HepG2 (cell line): ENCODE measurements around the gene KRT13. TPM values are rescaled to one million over a fixed set of nuclear protein-coding genes. Genes with fewer than 3 reads are reported as not detected.

Experiments
- ATAC-seq: fragments of 200-7000 bp; cut with Tn5 transposase; 3 replicates; pipeline ENCODE4 v1.9.1; 2020; ENCODE audit warnings: mild to moderate bottlenecking, moderate library complexity
- BruUV-seq: library from RNA; stranded (reverse); fragments of 400-500 nt; replicated peaks from 2 replicates; lab custom pipeline; 2021; lab: Mats Ljungman, UMichigan
- CTCF ChIA-PET: fragments of 300-600 bp; formaldehyde crosslinking; extraction: SDS; loops from one replicate; lab custom pipeline; 2021; ENCODE audit warnings: low total read pairs, inconsistent platforms, low intra/inter-chr PET ratio; lab: Yijun Ruan, JAX
- POLR2A ChIA-PET: fragments of 350-600 bp; sonication (Branson Sonifier 250); formaldehyde crosslinking; loops from one replicate; lab custom pipeline; 2020; ENCODE audit warnings: antibody characterized with exemption, inconsistent platforms; lab: Yijun Ruan, JAX
- DNase-seq: peaks from one replicate; pipeline ENCODE4 v3.0.0-alpha.2; 2015; ENCODE audit warnings: low spot score
- FAIRE-seq: peaks from 3 replicates; lab custom pipeline; 2011; peaks lifted over from hg19 to GRCh38; lab: Jason Lieb, UNC
- H2AFZ ChIP-seq: one replicate; pipeline ENCODE4 v1.6.1; 2011; ENCODE audit warnings: low read length, inconsistent platforms
- H3K27ac ChIP-seq: fragments of 300-600 bp; 3 replicates; pipeline ENCODE4 v1.8.0; 2011; ENCODE audit warnings: mixed run types, mild to moderate bottlenecking, mixed read lengths, low read length, inconsistent platforms; ENCODE audit not compliant: insufficient read depth; ENCODE audit errors: extremely low read length
- H3K27me3 ChIP-seq, 2 experiments: fragments of 200-600 bp in 1 of 2; 2 replicates in 1 of 2; 3 replicates in 1 of 2; pipeline versions ENCODE4 v1.6.0 to v1.8.0; 2011; ENCODE audit warnings: low read length in 2 of 2, mild to moderate bottlenecking in 2 of 2, moderate library complexity in 2 of 2, inconsistent platforms in 1 of 2; ENCODE audit not compliant: insufficient read depth in 2 of 2, control insufficient read depth in 1 of 2
- H3K36me3 ChIP-seq, 2 experiments: fragments of 200-600 bp in 1 of 2; replicated peaks in 1 of 2; 2 replicates in 1 of 2; 3 replicates in 1 of 2; pipeline versions ENCODE4 v1.5.1 to v1.8.0; 2011; ENCODE audit warnings: low read length in 2 of 2, inconsistent platforms in 1 of 2; ENCODE audit not compliant: insufficient read depth in 2 of 2, control insufficient read depth in 1 of 2
- H3K4me1 ChIP-seq: 2 replicates; pipeline ENCODE4 v1.5.1; 2012; ENCODE audit warnings: low read length, inconsistent platforms; ENCODE audit not compliant: insufficient read depth
- H3K4me2 ChIP-seq: 2 replicates; pipeline ENCODE4 v1.6.0; 2011; ENCODE audit warnings: low read depth, low read length, inconsistent platforms
- H3K4me3 ChIP-seq, 3 experiments: fragments of 200-600 bp in 1 of 3; sonication (generic), shearing (Covaris generic) in 1 of 3; replicated peaks in 1 of 3; 2 replicates each; pipeline ENCODE4 v1.5.1; 2011 to 2016; ENCODE audit warnings: low read length in 3 of 3, inconsistent platforms in 2 of 3, low read depth in 2 of 3, mild to moderate bottlenecking in 2 of 3, control low read depth in 1 of 3, mixed read lengths in 1 of 3; ENCODE audit not compliant: insufficient read depth in 1 of 3
- H3K79me2 ChIP-seq: one replicate; pipeline ENCODE4 v1.6.1; 2011; ENCODE audit warnings: low read length, inconsistent platforms; ENCODE audit not compliant: insufficient read depth
- H3K9ac ChIP-seq: 2 replicates; pipeline ENCODE4 v1.6.0; 2011; ENCODE audit warnings: mild to moderate bottlenecking, low read depth, low read length, inconsistent platforms; ENCODE audit not compliant: insufficient read depth
- H3K9me3 ChIP-seq: 2 replicates; pipeline ENCODE4 v1.5.1; 2012; ENCODE audit warnings: mild to moderate bottlenecking, low read length
- H4K20me1 ChIP-seq: 2 replicates; pipeline ENCODE4 v1.6.0; 2011; ENCODE audit warnings: inconsistent platforms, mild to moderate bottlenecking, low read length, moderate library complexity; ENCODE audit not compliant: insufficient read depth
- FOXK2 ChIP-seq: fragments of 450-650 bp; IDR thresholded peaks from 2 replicates; pipeline ENCODE4 v1.6.1; 2016
- FOXO1 ChIP-seq: sonication (generic); formaldehyde crosslinking; IDR thresholded peaks from 2 replicates; pipeline ENCODE4 v1.4.0; 2020; ENCODE audit warnings: missing genetic modification reagents
- GRHL1 ChIP-seq: sonication (generic); formaldehyde crosslinking; conservative IDR thresholded peaks from 2 replicates; pipeline ENCODE4 v1.8.0; 2022; ENCODE audit warnings: missing genetic modification reagents
- KAT8 ChIP-seq: IDR thresholded peaks from 2 replicates; pipeline ENCODE4 v1.6.1; 2016; ENCODE audit warnings: missing genetic modification reagents, missing compliant biosample characterization
- KMT2B ChIP-seq: IDR thresholded peaks from 2 replicates; pipeline ENCODE4 v1.6.1; 2016; ENCODE audit warnings: missing genetic modification reagents, missing compliant biosample characterization
- LCORL ChIP-seq, 2 experiments: fragments of 450-650 bp in 1 of 2; sonication (generic) in 1 of 2; formaldehyde crosslinking in 1 of 2; IDR thresholded peaks; 2 replicates each; pipeline versions ENCODE4 v1.5.0 to v1.6.1; 2017 to 2020; ENCODE audit warnings: antibody characterized with exemption in 1 of 2, missing genetic modification reagents in 1 of 2
- MIXL1 ChIP-seq: IDR thresholded peaks from 2 replicates; pipeline ENCODE4 v1.6.1; 2016
- NR2F2 ChIP-seq: IDR thresholded peaks from 2 replicates; pipeline ENCODE4 v1.6.1; 2012; ENCODE audit warnings: low read depth, inconsistent platforms, borderline replicate concordance
- SAFB2 ChIP-seq: sonication (generic); formaldehyde crosslinking; IDR thresholded peaks from 2 replicates; pipeline ENCODE4 v1.5.1; 2020; ENCODE audit warnings: missing genetic modification reagents, low read depth, mild to moderate bottlenecking, borderline replicate concordance
- SIX4 ChIP-seq: sonication (generic); formaldehyde crosslinking; IDR thresholded peaks from 2 replicates; pipeline ENCODE4 v1.4.0; 2020; ENCODE audit warnings: missing genetic modification reagents
- SMAD1 ChIP-seq: sonication (generic); formaldehyde crosslinking; IDR thresholded peaks from 2 replicates; pipeline ENCODE4 v1.4.0; 2020; ENCODE audit warnings: missing genetic modification reagents, low read depth, mild to moderate bottlenecking, borderline replicate concordance
- TARDBP ChIP-seq: sonication (generic); formaldehyde crosslinking; IDR thresholded peaks from 2 replicates; pipeline ENCODE4 v1.8.0; 2022; ENCODE audit warnings: mild to moderate bottlenecking, missing genetic modification reagents
- ZNF10 ChIP-seq: sonication (generic); formaldehyde crosslinking; IDR thresholded peaks from 2 replicates; pipeline ENCODE4 v1.4.0; 2020; ENCODE audit warnings: mild to moderate bottlenecking, low read depth, missing genetic modification reagents, borderline replicate concordance
- ZNF777 ChIP-seq: sonication (generic); formaldehyde crosslinking; IDR thresholded peaks from 2 replicates; pipeline ENCODE4 v1.4.0; 2020; ENCODE audit warnings: missing genetic modification reagents
- ZSCAN29 ChIP-seq: sonication (generic); formaldehyde crosslinking; conservative IDR thresholded peaks from 2 replicates; pipeline ENCODE4 v1.4.0; 2020; ENCODE audit warnings: mild to moderate bottlenecking, missing genetic modification reagents
- WGBS: methylation state at CpG from one replicate; pipeline ENCODE4 v1.1.6; 2017; ENCODE audit warnings: low lambda C conversion rate; 5-methylcytosine and 5-hydroxymethylcytosine counted together
- in situ Hi-C: cut with HindIII; loops from 2 replicates; pipeline ENCODE4 v1.10.0; 2017; ENCODE audit warnings: low pct_unique_long_range_greater_than_20kb; ENCODE audit not compliant: extremely low pct_ligation_motif_present
- intact Hi-C: fragments of 100-400 bp; cut with micrococcal nuclease; formaldehyde crosslinking; loops from one replicate; pipeline ENCODE4 v1.10.0; 2022; ENCODE audit not compliant: unreplicated experiment
- polyA plus RNA-seq, 8 experiments: library from polyadenylated mRNA; depleted of rRNA in 3 of 8; stranded (reverse) in 7 of 8; unstranded in 1 of 8; fragments of >200 nt; fragmentation: Illumina TruSeq in 4 of 8; extraction: Trizol in 4 of 8; gene quantifications; 2 replicates each; pipeline versions ENCODE4 v1.2.1 to v1.2.3, GENCODE V29; 2011 to 2016; ENCODE audit warnings: low read depth in 4 of 8, missing spikeins in 1 of 8, mixed read lengths in 1 of 8; ENCODE audit not compliant: insufficient read depth in 1 of 8
- total RNA-seq, 5 experiments: library from RNA; depleted of rRNA; stranded (reverse); fragments of >200 nt; fragmentation: Illumina TruSeq; extraction: Trizol; gene quantifications; 2 replicates each; pipeline ENCODE4 v1.2.3, GENCODE V29; 2016; ENCODE audit warnings: low read depth in 1 of 5
- TF ChIP-seq, protein P1 (sequence below): sonication (generic); formaldehyde crosslinking; IDR thresholded peaks from 2 replicates; pipeline ENCODE4 v1.8.0; 2022; ENCODE audit warnings: missing genetic modification reagents, mild to moderate bottlenecking, inconsistent platforms, borderline replicate concordance
- TF ChIP-seq, protein P2 (sequence below): sonication (generic); formaldehyde crosslinking; IDR thresholded peaks from 2 replicates; pipeline ENCODE4 v1.5.0; 2020; ENCODE audit warnings: missing genetic modification reagents, mild to moderate bottlenecking, borderline replicate concordance

The KRT13 gene
- total and polyA plus RNA-seq, 2 of the 13 experiments (the other 11 are each of a cell fraction or from before 2014, with no cell fraction given), result not detected

- Histone ChIP-seq H3K27ac (no peak overlapping the region), H3K4me1 (peaks cover 17% of the 10 kb centered on the region), H2AFZ (no peak overlapping the region), H3K9me3 (no peaks in the 10 kb centered on the region), H4K20me1 (no peaks in the 10 kb centered on the region), H3K36me3 (no peaks in the 10 kb centered on the region), H3K4me2 (no peak overlapping the region), H3K9ac (no peak overlapping the region), H3K4me3 (no peak overlapping the region), H3K27me3 (peaks cover 0 to 33% of the 10 kb centered on the region in 2 experiments; a peak in 3 of 5 replicates), H3K79me2 (no peaks in the 10 kb centered on the region)
- FAIRE-seq, result no peak
- TF ChIP-seq KMT2B (CRISPR knock-in tag) (no peak), ZNF777 (CRISPR knock-in tag) (no peak), ZNF10 (CRISPR knock-in tag) (no peak), MIXL1 (CRISPR knock-in tag) (no peak), ZSCAN29 (CRISPR knock-in tag) (no peak), SIX4 (CRISPR knock-in tag) (no peak), SMAD1 (CRISPR knock-in tag) (no peak), KAT8 (CRISPR knock-in tag) (no peak), NR2F2 (no peak), LCORL (IDR thresholded peaks at IDR 0.05) (no peak), LCORL (CRISPR knock-in tag; IDR thresholded peaks at IDR 0.05) (no peak), SAFB2 (no peak), FOXK2 (no peak), GRHL1 (CRISPR knock-in tag) (no peak), FOXO1 (CRISPR knock-in tag) (no peak), TARDBP (CRISPR knock-in tag) (no peak)
- TF ChIP-seq, protein P1, sequence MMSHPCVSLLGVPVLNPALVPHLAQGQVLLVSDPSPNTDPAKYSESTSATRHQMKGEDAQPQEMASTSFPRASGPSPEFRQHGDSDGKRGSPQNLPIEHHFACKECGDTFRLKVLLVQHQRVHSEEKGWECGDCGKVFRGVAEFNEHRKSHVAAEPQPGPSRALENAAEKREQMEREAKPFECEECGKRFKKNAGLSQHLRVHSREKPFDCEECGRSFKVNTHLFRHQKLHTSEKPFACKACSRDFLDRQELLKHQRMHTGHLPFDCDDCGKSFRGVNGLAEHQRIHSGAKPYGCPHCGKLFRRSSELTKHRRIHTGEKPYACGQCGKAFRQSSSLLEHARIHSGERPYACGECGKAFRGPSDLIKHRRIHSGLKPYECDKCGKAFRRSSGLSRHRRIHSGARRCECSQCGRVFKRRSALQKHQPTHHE (CRISPR knock-in tag), result no peak
- TF ChIP-seq, protein P2, sequence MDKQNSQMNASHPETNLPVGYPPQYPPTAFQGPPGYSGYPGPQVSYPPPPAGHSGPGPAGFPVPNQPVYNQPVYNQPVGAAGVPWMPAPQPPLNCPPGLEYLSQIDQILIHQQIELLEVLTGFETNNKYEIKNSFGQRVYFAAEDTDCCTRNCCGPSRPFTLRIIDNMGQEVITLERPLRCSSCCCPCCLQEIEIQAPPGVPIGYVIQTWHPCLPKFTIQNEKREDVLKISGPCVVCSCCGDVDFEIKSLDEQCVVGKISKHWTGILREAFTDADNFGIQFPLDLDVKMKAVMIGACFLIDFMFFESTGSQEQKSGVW (CRISPR knock-in tag), result no peak
- no TSS peak for BruUV-seq
- in situ Hi-C loops (no loop called here), intact Hi-C loops (no loop called here)
- WGBS, result 0% methylated on average over 6 of the region's 6 CpGs
- no peak for ATAC-seq
- no peak for DNase-seq
- POLR2A ChIA-PET, result no interaction called here
- CTCF ChIA-PET, result no interaction called here
These were observed 13.1 kb downstream of the KRT13 start for GRCh38 chr17:41492351-41492750.
